ENCODE measurements around the gene SLC2A10. TPM values are rescaled to one million over a fixed set of nuclear protein-coding genes. Genes with fewer than 3 reads are reported as not detected.
A peak's percentile ranks its signal among the peaks of the same experiment; 100 is the strongest.

SLC2A10 gene
- total and polyA plus RNA-seq, 2 experiments from 2014 or later: 9.9 to 15.6 TPM

GRCh38 chr20:46752728-46753127, 43.3 kb downstream of the SLC2A10 start:
- H3K4me3 ChIP-seq: no peak overlapping the region

GRCh38 chr20:46755483-46756413, 46.3 kb downstream of the SLC2A10 start:
- H3K4me3 ChIP-seq: no peak overlapping the region
- no peaks in the 10 kb centered on the region for H3K9me3 ChIP-seq (ENCODE audit: low read depth)
- DNase-seq (ENCODE audit: low read depth in 1 of 2, low spot score in 1 of 2): no peak
- no peaks in the 10 kb centered on the region for H3K36me3 ChIP-seq
- no peaks in the 10 kb centered on the region for H3K27me3 ChIP-seq
- H3K27ac ChIP-seq: no peak overlapping the region
- no peaks in the 10 kb centered on the region for H3K4me1 ChIP-seq (ENCODE audit: low read depth)
- TF ChIP-seq CTCF (IDR thresholded peaks at IDR 0.05; ENCODE audit: low read depth, low read length): no peak

More at GRCh38 chr20:46752728-46753127, 43.3 kb downstream of the SLC2A10 start:
- no peaks in the 10 kb centered on the region for H3K4me1 ChIP-seq (ENCODE audit: low read depth)
- H3K36me3 ChIP-seq: no peaks in the 10 kb centered on the region
- peak; percentile 75 for TF ChIP-seq CTCF (IDR thresholded peaks at IDR 0.05; ENCODE audit: low read depth, low read length)
- DNase-seq (ENCODE audit: low read depth in 1 of 2, low spot score in 1 of 2): peak; percentile 74 to 78
- no peaks in the 10 kb centered on the region for H3K9me3 ChIP-seq (ENCODE audit: low read depth)
- H3K27ac ChIP-seq: no peak overlapping the region
- peaks cover 5% of the 10 kb centered on the region for H3K27me3 ChIP-seq

GRCh38 chr20:46756419-46756818, 47.0 kb downstream of the SLC2A10 start:
- Histone ChIP-seq H3K27ac (no peak overlapping the region), H3K36me3 (no peaks in the 10 kb centered on the region), H3K4me1 (ENCODE audit: low read depth) (no peaks in the 10 kb centered on the region), H3K4me3 (no peak overlapping the region), H3K27me3 (no peaks in the 10 kb centered on the region), H3K9me3 (ENCODE audit: low read depth) (no peaks in the 10 kb centered on the region)
- no peak for TF ChIP-seq CTCF (IDR thresholded peaks at IDR 0.05; ENCODE audit: low read depth, low read length)
- DNase-seq (ENCODE audit: low read depth in 1 of 2, low spot score in 1 of 2): no peak

- H3K27me3 ChIP-seq: no peaks in the 10 kb centered on the region
- H3K36me3 ChIP-seq: no peaks in the 10 kb centered on the region
- H3K4me3 ChIP-seq: no peak overlapping the region
- no peaks in the 10 kb centered on the region for H3K4me1 ChIP-seq (ENCODE audit: low read depth)
- no peak for DNase-seq (ENCODE audit: low read depth in 1 of 2, low spot score in 1 of 2)
- no peaks in the 10 kb centered on the region for H3K9me3 ChIP-seq (ENCODE audit: low read depth)
- TF ChIP-seq CTCF (IDR thresholded peaks at IDR 0.05; ENCODE audit: low read depth, low read length): no peak
- H3K27ac ChIP-seq: no peak overlapping the region
Observed at GRCh38 chr20:46757135-46757534, 47.7 kb downstream of the SLC2A10 start.

- Histone ChIP-seq H3K36me3 (no peaks in the 10 kb centered on the region), H3K9me3 (ENCODE audit: low read depth) (no peaks in the 10 kb centered on the region), H3K4me3 (no peak overlapping the region), H3K4me1 (ENCODE audit: low read depth) (no peaks in the 10 kb centered on the region), H3K27ac (no peak overlapping the region), H3K27me3 (no peaks in the 10 kb centered on the region)
- TF ChIP-seq CTCF (IDR thresholded peaks at IDR 0.05; ENCODE audit: low read depth, low read length): peak; percentile 98
- DNase-seq (ENCODE audit: low read depth in 1 of 2, low spot score in 1 of 2): peak; percentile 70 to 71
Observed at GRCh38 chr20:46757754-46758678, 48.6 kb downstream of the SLC2A10 start.

All from cardiac muscle cell (in vitro differentiated cells and primary cell).